HepG2 (cell line): ENCODE measurements around the gene BAHD1. TPM values are rescaled to one million over a fixed set of nuclear protein-coding genes. Genes with fewer than 3 reads are reported as not detected.

Experiments used
- ATAC-seq: fragments of 200-7000 bp; cut with Tn5 transposase; 3 replicates; pipeline ENCODE4 v1.9.1; 2020; ENCODE audit warnings: mild to moderate bottlenecking, moderate library complexity
- BruUV-seq: library from RNA; stranded (reverse); fragments of 400-500 nt; replicated peaks from 2 replicates; lab custom pipeline; 2021; lab: Mats Ljungman, UMichigan
- CTCF ChIA-PET: fragments of 300-600 bp; formaldehyde crosslinking; extraction: SDS; loops from one replicate; lab custom pipeline; 2021; ENCODE audit warnings: low total read pairs, inconsistent platforms, low intra/inter-chr PET ratio; lab: Yijun Ruan, JAX
- POLR2A ChIA-PET: fragments of 350-600 bp; sonication (Branson Sonifier 250); formaldehyde crosslinking; loops from one replicate; lab custom pipeline; 2020; ENCODE audit warnings: antibody characterized with exemption, inconsistent platforms; lab: Yijun Ruan, JAX
- DNase-seq: peaks from one replicate; pipeline ENCODE4 v3.0.0-alpha.2; 2015; ENCODE audit warnings: low spot score
- FAIRE-seq: peaks from 3 replicates; lab custom pipeline; 2011; peaks lifted over from hg19 to GRCh38; lab: Jason Lieb, UNC
- H2AFZ ChIP-seq: one replicate; pipeline ENCODE4 v1.6.1; 2011; ENCODE audit warnings: low read length, inconsistent platforms
- H3K27ac ChIP-seq: fragments of 300-600 bp; 3 replicates; pipeline ENCODE4 v1.8.0; 2011; ENCODE audit warnings: mixed run types, mild to moderate bottlenecking, mixed read lengths, low read length, inconsistent platforms; ENCODE audit not compliant: insufficient read depth; ENCODE audit errors: extremely low read length
- H3K27me3 ChIP-seq, 2 experiments: fragments of 200-600 bp in 1 of 2; 2 replicates in 1 of 2; 3 replicates in 1 of 2; pipeline versions ENCODE4 v1.6.0 to v1.8.0; 2011; ENCODE audit warnings: low read length in 2 of 2, mild to moderate bottlenecking in 2 of 2, moderate library complexity in 2 of 2, inconsistent platforms in 1 of 2; ENCODE audit not compliant: insufficient read depth in 2 of 2, control insufficient read depth in 1 of 2
- H3K36me3 ChIP-seq, 2 experiments: fragments of 200-600 bp in 1 of 2; replicated peaks in 1 of 2; 2 replicates in 1 of 2; 3 replicates in 1 of 2; pipeline versions ENCODE4 v1.5.1 to v1.8.0; 2011; ENCODE audit warnings: low read length in 2 of 2, inconsistent platforms in 1 of 2; ENCODE audit not compliant: insufficient read depth in 2 of 2, control insufficient read depth in 1 of 2
- H3K4me1 ChIP-seq: 2 replicates; pipeline ENCODE4 v1.5.1; 2012; ENCODE audit warnings: low read length, inconsistent platforms; ENCODE audit not compliant: insufficient read depth
- H3K4me2 ChIP-seq: 2 replicates; pipeline ENCODE4 v1.6.0; 2011; ENCODE audit warnings: low read depth, low read length, inconsistent platforms
- H3K4me3 ChIP-seq, 3 experiments: fragments of 200-600 bp in 1 of 3; sonication (generic), shearing (Covaris generic) in 1 of 3; replicated peaks in 1 of 3; 2 replicates each; pipeline ENCODE4 v1.5.1; 2011 to 2016; ENCODE audit warnings: low read length in 3 of 3, inconsistent platforms in 2 of 3, low read depth in 2 of 3, mild to moderate bottlenecking in 2 of 3, control low read depth in 1 of 3, mixed read lengths in 1 of 3; ENCODE audit not compliant: insufficient read depth in 1 of 3
- H3K79me2 ChIP-seq: one replicate; pipeline ENCODE4 v1.6.1; 2011; ENCODE audit warnings: low read length, inconsistent platforms; ENCODE audit not compliant: insufficient read depth
- H3K9ac ChIP-seq: 2 replicates; pipeline ENCODE4 v1.6.0; 2011; ENCODE audit warnings: mild to moderate bottlenecking, low read depth, low read length, inconsistent platforms; ENCODE audit not compliant: insufficient read depth
- H3K9me3 ChIP-seq: 2 replicates; pipeline ENCODE4 v1.5.1; 2012; ENCODE audit warnings: mild to moderate bottlenecking, low read length
- H4K20me1 ChIP-seq: 2 replicates; pipeline ENCODE4 v1.6.0; 2011; ENCODE audit warnings: inconsistent platforms, mild to moderate bottlenecking, low read length, moderate library complexity; ENCODE audit not compliant: insufficient read depth
- NCOA2 ChIP-seq: sonication (generic); formaldehyde crosslinking; IDR thresholded peaks from 2 replicates; pipeline ENCODE4 v1.8.0; 2022; ENCODE audit warnings: inconsistent platforms
- NFAT5 ChIP-seq: sonication (generic); formaldehyde crosslinking; IDR thresholded peaks from 2 replicates; pipeline ENCODE4 v1.4.0; 2020; ENCODE audit warnings: missing genetic modification reagents
- POGZ ChIP-seq: sonication (generic); formaldehyde crosslinking; IDR thresholded peaks from 2 replicates; pipeline ENCODE4 v1.4.0; 2020; ENCODE audit warnings: mild to moderate bottlenecking, missing genetic modification reagents
- RBFOX2 ChIP-seq: fragments of 200-400 bp; formaldehyde crosslinking; IDR thresholded peaks from 2 replicates; pipeline ENCODE4 v1.6.1; 2017; ENCODE audit warnings: low read depth, mild to moderate bottlenecking, low read length
- REL ChIP-seq: sonication (generic); formaldehyde crosslinking; conservative IDR thresholded peaks from 2 replicates; pipeline ENCODE4 v1.8.0; 2022; ENCODE audit warnings: mild to moderate bottlenecking, missing genetic modification reagents, moderate library complexity
- ZBTB33 ChIP-seq: sonication (generic); formaldehyde crosslinking; IDR thresholded peaks from 2 replicates; pipeline ENCODE4 v1.4.0; 2020; ENCODE audit warnings: missing genetic modification reagents
- WGBS: methylation state at CpG from one replicate; pipeline ENCODE4 v1.1.6; 2017; ENCODE audit warnings: low lambda C conversion rate; 5-methylcytosine and 5-hydroxymethylcytosine counted together
- in situ Hi-C: cut with HindIII; loops from 2 replicates; pipeline ENCODE4 v1.10.0; 2017; ENCODE audit warnings: low pct_unique_long_range_greater_than_20kb; ENCODE audit not compliant: extremely low pct_ligation_motif_present
- intact Hi-C: fragments of 100-400 bp; cut with micrococcal nuclease; formaldehyde crosslinking; loops from one replicate; pipeline ENCODE4 v1.10.0; 2022; ENCODE audit not compliant: unreplicated experiment
- polyA plus RNA-seq, 8 experiments: library from polyadenylated mRNA; depleted of rRNA in 3 of 8; stranded (reverse) in 7 of 8; unstranded in 1 of 8; fragments of >200 nt; fragmentation: Illumina TruSeq in 4 of 8; extraction: Trizol in 4 of 8; gene quantifications; 2 replicates each; pipeline versions ENCODE4 v1.2.1 to v1.2.3, GENCODE V29; 2011 to 2016; ENCODE audit warnings: low read depth in 4 of 8, missing spikeins in 1 of 8, mixed read lengths in 1 of 8; ENCODE audit not compliant: insufficient read depth in 1 of 8
- total RNA-seq, 5 experiments: library from RNA; depleted of rRNA; stranded (reverse); fragments of >200 nt; fragmentation: Illumina TruSeq; extraction: Trizol; gene quantifications; 2 replicates each; pipeline ENCODE4 v1.2.3, GENCODE V29; 2016; ENCODE audit warnings: low read depth in 1 of 5
- TF ChIP-seq, protein P1 (sequence below): sonication (generic); formaldehyde crosslinking; IDR thresholded peaks from 2 replicates; pipeline ENCODE4 v1.4.0; 2020; ENCODE audit warnings: missing genetic modification reagents, mild to moderate bottlenecking, borderline replicate concordance
- TF ChIP-seq, protein P2 (sequence below): sonication (generic); formaldehyde crosslinking; IDR thresholded peaks from 2 replicates; pipeline ENCODE4 v1.4.0; 2020; ENCODE audit warnings: mild to moderate bottlenecking, missing genetic modification reagents

Gene BAHD1
- total and polyA plus RNA-seq, 2 of the 13 experiments (the other 11 are each of a cell fraction or from before 2014, with no cell fraction given): 3.3 to 8.7 TPM

GRCh38 chr15:40405501-40406381 lies 35.0 kb upstream of the BAHD1 start, which contains the start of gene IVD (continued):
- no peak for TF ChIP-seq REL
- TF ChIP-seq, protein P1, sequence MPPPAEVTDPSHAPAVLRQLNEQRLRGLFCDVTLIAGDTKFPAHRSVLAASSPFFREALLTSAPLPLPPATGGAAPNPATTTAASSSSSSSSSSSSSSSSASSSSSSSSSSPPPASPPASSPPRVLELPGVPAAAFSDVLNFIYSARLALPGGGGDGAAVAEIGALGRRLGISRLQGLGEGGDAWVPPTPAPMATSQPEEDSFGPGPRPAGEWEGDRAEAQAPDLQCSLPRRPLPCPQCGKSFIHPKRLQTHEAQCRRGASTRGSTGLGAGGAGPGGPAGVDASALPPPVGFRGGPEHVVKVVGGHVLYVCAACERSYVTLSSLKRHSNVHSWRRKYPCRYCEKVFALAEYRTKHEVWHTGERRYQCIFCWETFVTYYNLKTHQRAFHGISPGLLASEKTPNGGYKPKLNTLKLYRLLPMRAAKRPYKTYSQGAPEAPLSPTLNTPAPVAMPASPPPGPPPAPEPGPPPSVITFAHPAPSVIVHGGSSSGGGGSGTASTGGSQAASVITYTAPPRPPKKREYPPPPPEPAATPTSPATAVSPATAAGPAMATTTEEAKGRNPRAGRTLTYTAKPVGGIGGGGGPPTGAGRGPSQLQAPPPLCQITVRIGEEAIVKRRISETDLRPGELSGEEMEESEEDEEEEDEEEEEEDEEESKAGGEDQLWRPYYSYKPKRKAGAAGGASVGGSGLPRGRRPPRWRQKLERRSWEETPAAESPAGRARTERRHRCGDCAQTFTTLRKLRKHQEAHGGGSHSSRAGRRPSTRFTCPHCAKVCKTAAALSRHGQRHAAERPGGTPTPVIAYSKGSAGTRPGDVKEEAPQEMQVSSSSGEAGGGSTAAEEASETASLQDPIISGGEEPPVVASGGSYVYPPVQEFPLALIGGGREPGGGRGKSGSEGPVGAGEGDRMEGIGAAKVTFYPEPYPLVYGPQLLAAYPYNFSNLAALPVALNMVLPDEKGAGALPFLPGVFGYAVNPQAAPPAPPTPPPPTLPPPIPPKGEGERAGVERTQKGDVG (CRISPR knock-in tag): 0 out of 2 replicates have a peak, but pooled peaks have one; percentile 52

GRCh38 chr15:40407330-40407990 lies 33.3 kb upstream of the BAHD1 start:
- Histone ChIP-seq H3K4me1 (peaks cover 43% of the 10 kb centered on the region), H3K27me3 (no peaks in the 10 kb centered on the region), H3K27ac (no peak overlapping the region), H3K79me2 (peaks cover 14% of the 10 kb centered on the region), H4K20me1 (no peaks in the 10 kb centered on the region), H3K4me2 (peak overlapping the region; percentile 80), H3K4me3 (no peak overlapping the region), H3K36me3 (peaks cover 8 to 31% of the 10 kb centered on the region in 2 experiments), H3K9me3 (no peaks in the 10 kb centered on the region), H2AFZ (no peak overlapping the region), H3K9ac (peak overlapping the region; percentile 40; the same call in 1 of the 2 replicates)
- DNase-seq: no peak
- no peak for ATAC-seq
- CTCF ChIA-PET: no interaction called here
- intact Hi-C loops (no loop called here), in situ Hi-C loops (no loop called here)
- FAIRE-seq: no peak
- BruUV-seq: no TSS peak
- 93% methylated on average over 8 of the region's 8 CpGs for WGBS
- POLR2A ChIA-PET: interaction anchor here (2.4 to 2.7 kb wide), 2 partner anchors 10 to 18 kb away, joined by 11 to 12 read pairs; no protein-coding TSS in a partner anchor
- TF ChIP-seq, protein P2, sequence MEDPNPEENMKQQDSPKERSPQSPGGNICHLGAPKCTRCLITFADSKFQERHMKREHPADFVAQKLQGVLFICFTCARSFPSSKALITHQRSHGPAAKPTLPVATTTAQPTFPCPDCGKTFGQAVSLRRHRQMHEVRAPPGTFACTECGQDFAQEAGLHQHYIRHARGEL (CRISPR knock-in tag): no peak
- TF ChIP-seq NFAT5 (CRISPR knock-in tag) (no peak), RBFOX2 (no peak), NCOA2 (CRISPR knock-in tag) (no peak), POGZ (CRISPR knock-in tag) (no peak), ZBTB33 (CRISPR knock-in tag) (no peak)
